Measurements from ENCODE around the gene AP3B1.

The AP3B1 gene

GRCh38 chr5:78151594-78152271 is 142.8 kb downstream of the AP3B1 start:
- peaks cover 62% of the 10 kb centered on the region for H3K36me3 ChIP-seq (ENCODE audit: insufficient read depth, low read length)
- no peaks in the 10 kb centered on the region for H3K27me3 ChIP-seq (ENCODE audit: insufficient read depth, low read length)
- H2AFZ ChIP-seq (ENCODE audit: low read depth, low read length), result no peak overlapping the region
- peaks cover 6% of the 10 kb centered on the region for H3K9me3 ChIP-seq (ENCODE audit: low read length)
- H3K4me1 ChIP-seq (ENCODE audit: insufficient read depth, low read length), result no peaks in the 10 kb centered on the region
- no peak overlapping the region for H3K4me3 ChIP-seq (ENCODE audit: low read length)

- Histone ChIP-seq H3K4me1 (ENCODE audit: insufficient read depth, low read length) (no peaks in the 10 kb centered on the region), H3K9me3 (ENCODE audit: low read length) (no peaks in the 10 kb centered on the region), H3K36me3 (ENCODE audit: insufficient read depth, low read length) (peaks cover 33% of the 10 kb centered on the region), H3K4me3 (ENCODE audit: low read length) (no peak overlapping the region), H2AFZ (ENCODE audit: low read depth, low read length) (no peak overlapping the region), H3K27me3 (ENCODE audit: insufficient read depth, low read length) (no peaks in the 10 kb centered on the region)
Measured at GRCh38 chr5:78137290-78137689, 157.2 kb downstream of the AP3B1 start.

GRCh38 chr5:78133423-78133822 is 161.1 kb downstream of the AP3B1 start:
- Histone ChIP-seq H3K9me3 (ENCODE audit: low read length) (no peaks in the 10 kb centered on the region), H3K27me3 (ENCODE audit: insufficient read depth, low read length) (no peaks in the 10 kb centered on the region), H3K36me3 (ENCODE audit: insufficient read depth, low read length) (peaks cover 26% of the 10 kb centered on the region), H2AFZ (ENCODE audit: low read depth, low read length) (no peak overlapping the region), H3K4me3 (ENCODE audit: low read length) (no peak overlapping the region), H3K4me1 (ENCODE audit: insufficient read depth, low read length) (no peaks in the 10 kb centered on the region)

GRCh38 chr5:78132507-78132906 is 162.0 kb downstream of the AP3B1 start:
- Histone ChIP-seq H3K4me1 (ENCODE audit: insufficient read depth, low read length) (no peaks in the 10 kb centered on the region), H3K27me3 (ENCODE audit: insufficient read depth, low read length) (no peaks in the 10 kb centered on the region), H3K36me3 (ENCODE audit: insufficient read depth, low read length) (peaks cover 33% of the 10 kb centered on the region), H2AFZ (ENCODE audit: low read depth, low read length) (no peak overlapping the region), H3K9me3 (ENCODE audit: low read length) (no peaks in the 10 kb centered on the region), H3K4me3 (ENCODE audit: low read length) (no peak overlapping the region)

GRCh38 chr5:78129597-78129996 is 164.9 kb downstream of the AP3B1 start:
- Histone ChIP-seq H2AFZ (ENCODE audit: low read depth, low read length) (no peak overlapping the region), H3K27me3 (ENCODE audit: insufficient read depth, low read length) (no peaks in the 10 kb centered on the region), H3K4me1 (ENCODE audit: insufficient read depth, low read length) (no peaks in the 10 kb centered on the region), H3K4me3 (ENCODE audit: low read length) (no peak overlapping the region), H3K36me3 (ENCODE audit: insufficient read depth, low read length) (peaks cover 30% of the 10 kb centered on the region), H3K9me3 (ENCODE audit: low read length) (no peaks in the 10 kb centered on the region)

- no peaks in the 10 kb centered on the region for H3K27me3 ChIP-seq (ENCODE audit: insufficient read depth, low read length)
- H3K9me3 ChIP-seq (ENCODE audit: low read length), result no peaks in the 10 kb centered on the region
- peaks cover 27% of the 10 kb centered on the region for H3K36me3 ChIP-seq (ENCODE audit: insufficient read depth, low read length)
- no peak overlapping the region for H3K4me3 ChIP-seq (ENCODE audit: low read length)
- H3K4me1 ChIP-seq (ENCODE audit: insufficient read depth, low read length), result no peaks in the 10 kb centered on the region
- no peak overlapping the region for H2AFZ ChIP-seq (ENCODE audit: low read depth, low read length)
Measured at GRCh38 chr5:78127875-78128274, 166.6 kb downstream of the AP3B1 start.

- no peak overlapping the region for H3K4me3 ChIP-seq (ENCODE audit: low read length)
- no peaks in the 10 kb centered on the region for H3K4me1 ChIP-seq (ENCODE audit: insufficient read depth, low read length)
- H3K27me3 ChIP-seq (ENCODE audit: insufficient read depth, low read length), result no peaks in the 10 kb centered on the region
- no peak overlapping the region for H2AFZ ChIP-seq (ENCODE audit: low read depth, low read length)
- H3K36me3 ChIP-seq (ENCODE audit: insufficient read depth, low read length), result peaks cover 21% of the 10 kb centered on the region
- no peaks in the 10 kb centered on the region for H3K9me3 ChIP-seq (ENCODE audit: low read length)
Measured at GRCh38 chr5:78126536-78126935, 168.0 kb downstream of the AP3B1 start.

GRCh38 chr5:78116167-78116566 is 178.3 kb downstream of the AP3B1 start:
- H2AFZ ChIP-seq (ENCODE audit: low read depth, low read length), result no peak overlapping the region
- H3K4me1 ChIP-seq (ENCODE audit: insufficient read depth, low read length), result no peaks in the 10 kb centered on the region
- H3K27me3 ChIP-seq (ENCODE audit: insufficient read depth, low read length), result no peaks in the 10 kb centered on the region
- no peak overlapping the region for H3K4me3 ChIP-seq (ENCODE audit: low read length)
- peaks cover 4% of the 10 kb centered on the region for H3K9me3 ChIP-seq (ENCODE audit: low read length)
- peaks cover 47% of the 10 kb centered on the region for H3K36me3 ChIP-seq (ENCODE audit: insufficient read depth, low read length)

- Histone ChIP-seq H3K36me3 (ENCODE audit: insufficient read depth, low read length) (peaks cover 63% of the 10 kb centered on the region), H3K27me3 (ENCODE audit: insufficient read depth, low read length) (no peaks in the 10 kb centered on the region), H2AFZ (ENCODE audit: low read depth, low read length) (no peak overlapping the region), H3K4me3 (ENCODE audit: low read length) (no peak overlapping the region), H3K4me1 (ENCODE audit: insufficient read depth, low read length) (no peaks in the 10 kb centered on the region), H3K9me3 (ENCODE audit: low read length) (peaks cover 3% of the 10 kb centered on the region)
Measured at GRCh38 chr5:78113689-78114264, 180.7 kb downstream of the AP3B1 start.

- Histone ChIP-seq H2AFZ (ENCODE audit: low read depth, low read length) (no peak overlapping the region), H3K9me3 (ENCODE audit: low read length) (no peaks in the 10 kb centered on the region), H3K36me3 (ENCODE audit: insufficient read depth, low read length) (peaks cover 70% of the 10 kb centered on the region), H3K27me3 (ENCODE audit: insufficient read depth, low read length) (no peaks in the 10 kb centered on the region), H3K4me3 (ENCODE audit: low read length) (no peak overlapping the region), H3K4me1 (ENCODE audit: insufficient read depth, low read length) (no peaks in the 10 kb centered on the region)
Measured at GRCh38 chr5:78112931-78113330, 181.6 kb downstream of the AP3B1 start.

GRCh38 chr5:78109891-78110324 is 184.6 kb downstream of the AP3B1 start:
- H3K4me3 ChIP-seq (ENCODE audit: low read length), result no peak overlapping the region
- peaks cover 57% of the 10 kb centered on the region for H3K36me3 ChIP-seq (ENCODE audit: insufficient read depth, low read length)
- H3K27me3 ChIP-seq (ENCODE audit: insufficient read depth, low read length), result no peaks in the 10 kb centered on the region
- H2AFZ ChIP-seq (ENCODE audit: low read depth, low read length), result no peak overlapping the region
- H3K4me1 ChIP-seq (ENCODE audit: insufficient read depth, low read length), result no peaks in the 10 kb centered on the region
- no peaks in the 10 kb centered on the region for H3K9me3 ChIP-seq (ENCODE audit: low read length)

GRCh38 chr5:78108564-78108963 is 185.9 kb downstream of the AP3B1 start:
- Histone ChIP-seq H3K4me1 (ENCODE audit: insufficient read depth, low read length) (peaks cover 12% of the 10 kb centered on the region), H2AFZ (ENCODE audit: low read depth, low read length) (no peak overlapping the region), H3K27me3 (ENCODE audit: insufficient read depth, low read length) (no peaks in the 10 kb centered on the region), H3K4me3 (ENCODE audit: low read length) (no peak overlapping the region), H3K36me3 (ENCODE audit: insufficient read depth, low read length) (peaks cover 47% of the 10 kb centered on the region), H3K9me3 (ENCODE audit: low read length) (no peaks in the 10 kb centered on the region)

GRCh38 chr5:78103232-78103918 is 191.1 kb downstream of the AP3B1 start:
- H3K27me3 ChIP-seq (ENCODE audit: insufficient read depth, low read length), result no peaks in the 10 kb centered on the region
- H3K9me3 ChIP-seq (ENCODE audit: low read length), result peaks cover 11% of the 10 kb centered on the region
- peaks cover 34% of the 10 kb centered on the region for H3K36me3 ChIP-seq (ENCODE audit: insufficient read depth, low read length)

More at GRCh38 chr5:78103232-78103918, 191.1 kb downstream of the AP3B1 start:
- no peak overlapping the region for H3K4me3 ChIP-seq (ENCODE audit: low read length)
- H2AFZ ChIP-seq (ENCODE audit: low read depth, low read length), result no peak overlapping the region
- peaks cover 25% of the 10 kb centered on the region for H3K4me1 ChIP-seq (ENCODE audit: insufficient read depth, low read length)

Data from neuron (in vitro differentiated cells).